ENCODE data around the gene DENND4A.

DENND4A gene

GRCh38 chr15:65659502-65660052 lies 132.5 kb downstream of the DENND4A start:
- DNase-seq = no peak

GRCh38 chr15:65655457-65655856 lies 136.6 kb downstream of the DENND4A start:
- no peak for DNase-seq

GRCh38 chr15:65655026-65655425 lies 137.1 kb downstream of the DENND4A start:
- DNase-seq = no peak

- no peak for DNase-seq
These were observed 138.1 kb downstream of the DENND4A start for GRCh38 chr15:65653801-65654521.

GRCh38 chr15:65653341-65653740 lies 138.8 kb downstream of the DENND4A start:
- DNase-seq = no peak

- no peak for DNase-seq
These were observed 140.0 kb downstream of the DENND4A start for GRCh38 chr15:65651831-65652749.

GRCh38 chr15:65651042-65651322 lies 141.1 kb downstream of the DENND4A start:
- DNase-seq = no peak

- no peak for DNase-seq
These were observed 141.6 kb downstream of the DENND4A start for GRCh38 chr15:65650312-65651041.

- no peak for DNase-seq
These were observed 145.6 kb downstream of the DENND4A start for GRCh38 chr15:65646486-65646885.

GRCh38 chr15:65645392-65645791 lies 146.7 kb downstream of the DENND4A start:
- no peak for DNase-seq

GRCh38 chr15:65644282-65644681 lies 147.8 kb downstream of the DENND4A start:
- DNase-seq = no peak

- no peak for DNase-seq
These were observed 149.5 kb downstream of the DENND4A start for GRCh38 chr15:65642594-65642993.

- DNase-seq = no peak
These were observed 150.2 kb downstream of the DENND4A start for GRCh38 chr15:65641768-65642475.

- no peak for DNase-seq
These were observed 152.6 kb downstream of the DENND4A start for GRCh38 chr15:65639509-65639908.

GRCh38 chr15:65638681-65639089 lies 153.4 kb downstream of the DENND4A start:
- peak; percentile 91 for DNase-seq

- no peak for DNase-seq
These were observed 154.0 kb downstream of the DENND4A start for GRCh38 chr15:65638109-65638508.

- no peak for DNase-seq
These were observed 157.7 kb downstream of the DENND4A start for GRCh38 chr15:65634356-65634755.

- no peak for DNase-seq
These were observed 158.3 kb downstream of the DENND4A start for GRCh38 chr15:65633752-65634151.

GRCh38 chr15:65632780-65633375 lies 159.2 kb downstream of the DENND4A start:
- DNase-seq = no peak

- no peak for DNase-seq
These were observed 160.6 kb downstream of the DENND4A start for GRCh38 chr15:65631503-65631902.

- DNase-seq = no peak
These were observed 161.3 kb downstream of the DENND4A start for GRCh38 chr15:65630760-65631159.

GRCh38 chr15:65629548-65629947 lies 162.5 kb downstream of the DENND4A start:
- DNase-seq = no peak
